ENCODE results near the gene ODAPH.

DNA sequence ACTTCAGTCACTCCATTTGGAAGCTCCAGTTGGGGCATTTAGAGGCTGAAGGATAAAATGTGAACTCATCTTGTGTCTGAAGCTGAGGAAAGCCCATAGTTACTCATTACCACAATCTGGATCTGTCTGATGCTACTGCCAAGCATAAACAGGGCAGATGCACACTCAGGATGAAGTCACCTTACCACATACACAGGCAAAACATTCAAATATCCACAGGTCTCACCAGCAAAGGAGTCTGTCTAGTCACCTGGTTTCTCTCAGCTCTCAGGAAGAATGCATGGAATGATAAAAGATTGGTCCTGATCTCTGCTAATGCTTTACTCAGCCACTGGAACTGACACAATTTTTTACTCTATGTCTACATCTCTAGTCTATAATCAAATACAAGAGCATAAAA, 13.0 kb upstream of the ODAPH start:
- no peak for TF ChIP-seq EZH2 (IDR thresholded peaks at IDR 0.05; ENCODE audit: borderline replicate concordance, low read length)
- TF ChIP-seq, protein P1, sequence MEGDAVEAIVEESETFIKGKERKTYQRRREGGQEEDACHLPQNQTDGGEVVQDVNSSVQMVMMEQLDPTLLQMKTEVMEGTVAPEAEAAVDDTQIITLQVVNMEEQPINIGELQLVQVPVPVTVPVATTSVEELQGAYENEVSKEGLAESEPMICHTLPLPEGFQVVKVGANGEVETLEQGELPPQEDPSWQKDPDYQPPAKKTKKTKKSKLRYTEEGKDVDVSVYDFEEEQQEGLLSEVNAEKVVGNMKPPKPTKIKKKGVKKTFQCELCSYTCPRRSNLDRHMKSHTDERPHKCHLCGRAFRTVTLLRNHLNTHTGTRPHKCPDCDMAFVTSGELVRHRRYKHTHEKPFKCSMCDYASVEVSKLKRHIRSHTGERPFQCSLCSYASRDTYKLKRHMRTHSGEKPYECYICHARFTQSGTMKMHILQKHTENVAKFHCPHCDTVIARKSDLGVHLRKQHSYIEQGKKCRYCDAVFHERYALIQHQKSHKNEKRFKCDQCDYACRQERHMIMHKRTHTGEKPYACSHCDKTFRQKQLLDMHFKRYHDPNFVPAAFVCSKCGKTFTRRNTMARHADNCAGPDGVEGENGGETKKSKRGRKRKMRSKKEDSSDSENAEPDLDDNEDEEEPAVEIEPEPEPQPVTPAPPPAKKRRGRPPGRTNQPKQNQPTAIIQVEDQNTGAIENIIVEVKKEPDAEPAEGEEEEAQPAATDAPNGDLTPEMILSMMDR (conservative IDR thresholded peaks at IDR 0.05 in 1 of 2, IDR thresholded peaks at IDR 0.05 in 1 of 2; ENCODE audit: extremely low read depth in 1 of 2, insufficient read depth in 1 of 2, low read depth in 1 of 2, low read length in 2 of 2), result no peak

Measured in mammary epithelial cell (primary cell).